NB4 (cell line): Measurements from ENCODE around the gene FGFR4.

Experiments
- MYC ChIP-seq: IDR thresholded peaks from 2 replicates; pipeline ENCODE4 v1.6.1; 2011; ENCODE audit warnings: low read depth, low read length
- POLR2A ChIP-seq: IDR thresholded peaks from 2 replicates; pipeline ENCODE4 v1.6.1; 2011; ENCODE audit warnings: mild to moderate bottlenecking; ENCODE audit not compliant: insufficient read length; ENCODE audit errors: extremely low read depth
- TF ChIP-seq, protein P1 (sequence below): IDR thresholded peaks from one replicate; pipeline ENCODE4 v1.5.1; 2012; ENCODE audit warnings: low read depth, low read length

DNA sequence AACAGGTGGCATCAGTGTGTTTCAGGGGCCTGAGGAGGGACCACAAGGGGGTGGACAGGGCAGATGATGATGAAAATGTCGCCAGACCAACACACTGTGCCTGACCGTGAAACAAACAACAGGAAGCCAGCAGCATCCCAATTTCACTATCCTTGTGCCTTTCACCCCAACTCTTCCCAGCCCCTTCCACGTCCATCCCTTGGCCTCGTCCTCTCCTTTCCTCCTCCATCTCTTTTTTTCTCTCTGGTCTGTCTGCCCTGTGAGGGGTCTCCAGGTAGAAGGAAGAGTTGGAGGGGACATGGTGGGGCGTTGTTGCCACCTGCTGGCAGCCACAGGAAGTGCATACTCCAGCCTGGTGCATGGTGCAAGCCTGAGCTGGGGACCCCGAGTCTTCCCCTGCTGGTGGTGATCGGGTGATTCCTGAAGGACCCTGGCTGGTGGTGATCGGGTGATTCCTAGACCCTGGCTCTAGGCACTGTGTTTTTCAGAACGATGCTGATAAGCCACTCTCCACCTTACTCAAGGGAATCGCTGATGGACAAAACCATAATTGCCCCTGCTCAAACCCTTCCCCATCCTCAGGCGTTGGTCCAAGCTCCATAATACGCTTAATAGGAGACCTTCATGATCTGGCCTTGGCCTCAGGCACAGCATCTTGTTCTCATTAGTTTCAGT lies 25.1 kb downstream of the FGFR4 start:
- TF ChIP-seq MYC (no peak), POLR2A (no peak)
- TF ChIP-seq, protein P1, sequence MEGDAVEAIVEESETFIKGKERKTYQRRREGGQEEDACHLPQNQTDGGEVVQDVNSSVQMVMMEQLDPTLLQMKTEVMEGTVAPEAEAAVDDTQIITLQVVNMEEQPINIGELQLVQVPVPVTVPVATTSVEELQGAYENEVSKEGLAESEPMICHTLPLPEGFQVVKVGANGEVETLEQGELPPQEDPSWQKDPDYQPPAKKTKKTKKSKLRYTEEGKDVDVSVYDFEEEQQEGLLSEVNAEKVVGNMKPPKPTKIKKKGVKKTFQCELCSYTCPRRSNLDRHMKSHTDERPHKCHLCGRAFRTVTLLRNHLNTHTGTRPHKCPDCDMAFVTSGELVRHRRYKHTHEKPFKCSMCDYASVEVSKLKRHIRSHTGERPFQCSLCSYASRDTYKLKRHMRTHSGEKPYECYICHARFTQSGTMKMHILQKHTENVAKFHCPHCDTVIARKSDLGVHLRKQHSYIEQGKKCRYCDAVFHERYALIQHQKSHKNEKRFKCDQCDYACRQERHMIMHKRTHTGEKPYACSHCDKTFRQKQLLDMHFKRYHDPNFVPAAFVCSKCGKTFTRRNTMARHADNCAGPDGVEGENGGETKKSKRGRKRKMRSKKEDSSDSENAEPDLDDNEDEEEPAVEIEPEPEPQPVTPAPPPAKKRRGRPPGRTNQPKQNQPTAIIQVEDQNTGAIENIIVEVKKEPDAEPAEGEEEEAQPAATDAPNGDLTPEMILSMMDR = peak; percentile 93
